Fibroblast of villous mesenchyme (primary cell): Measurements from ENCODE around the gene UBE2N. TPM values are rescaled to one million over a fixed set of nuclear protein-coding genes. Genes with fewer than 3 reads are reported as not detected.

ENCODE experiments used
- DNase-seq: peaks from one replicate; pipeline ENCODE4 v3.0.0-alpha.2; 2010; ENCODE audit warnings: low read depth
- H3K4me3 ChIP-seq: 2 replicates; pipeline ENCODE4 v1.5.1; 2011; ENCODE audit warnings: low read depth, mild to moderate bottlenecking, low read length
- small RNA-seq: library from RNA; depleted of rRNA; stranded (forward); fragments of <200 nt; gene quantifications from one replicate; pipeline ENCODE3, GENCODE V24; 2012
- total RNA-seq: library from RNA; depleted of rRNA; stranded (reverse); fragments of >200 nt; gene quantifications from 2 replicates; pipeline ENCODE4 v1.2.3, GENCODE V29; 2012
- TF ChIP-seq, protein P1 (sequence below): IDR thresholded peaks from 2 replicates; pipeline ENCODE4 v1.5.1; 2012; ENCODE audit warnings: low read depth, mild to moderate bottlenecking, low read length; ENCODE audit not compliant: insufficient read depth

The UBE2N gene
- total RNA-seq, 1 donor = 104 TPM

DNA sequence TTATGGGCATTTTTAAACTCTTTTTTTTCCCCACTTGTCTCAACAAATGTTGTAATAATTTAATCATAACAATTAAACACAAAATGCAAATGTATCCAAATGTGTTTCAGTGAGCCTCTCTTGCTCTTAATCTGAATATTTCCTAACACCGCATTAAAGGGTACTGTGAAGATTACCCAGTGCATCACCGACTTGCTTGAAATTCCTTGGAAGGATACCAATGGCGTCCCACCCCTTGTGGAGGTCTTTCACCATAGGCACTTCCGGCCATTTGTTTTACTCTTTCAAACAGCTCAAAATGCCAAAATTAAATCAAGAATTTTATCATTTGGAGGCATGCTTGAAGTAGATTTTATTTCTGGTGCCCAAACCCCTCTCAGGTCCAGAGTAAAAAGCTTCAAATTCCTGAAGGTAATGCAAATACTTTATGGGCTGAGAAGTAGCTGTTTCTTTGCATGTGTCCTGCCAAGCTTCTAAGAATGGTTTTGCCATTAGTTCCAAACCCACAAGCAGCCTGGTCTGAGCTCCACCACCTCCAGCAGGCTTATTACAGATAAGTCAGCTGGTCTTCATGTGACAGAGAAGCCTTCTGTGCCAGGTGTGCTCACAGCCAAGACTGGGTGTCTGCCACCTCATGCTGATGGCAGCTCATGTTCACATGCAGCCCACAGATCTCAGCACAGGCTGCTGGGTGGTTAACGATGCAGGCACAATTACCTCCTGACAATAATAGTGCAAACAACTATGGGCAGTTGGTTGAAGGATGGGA lies 80.4 kb downstream of the UBE2N start:
- peak; percentile 18 for DNase-seq

GRCh38 chr12:93360688-93361087 lies 81.1 kb downstream of the UBE2N start:
- no peak for DNase-seq
- TF ChIP-seq, protein P1, sequence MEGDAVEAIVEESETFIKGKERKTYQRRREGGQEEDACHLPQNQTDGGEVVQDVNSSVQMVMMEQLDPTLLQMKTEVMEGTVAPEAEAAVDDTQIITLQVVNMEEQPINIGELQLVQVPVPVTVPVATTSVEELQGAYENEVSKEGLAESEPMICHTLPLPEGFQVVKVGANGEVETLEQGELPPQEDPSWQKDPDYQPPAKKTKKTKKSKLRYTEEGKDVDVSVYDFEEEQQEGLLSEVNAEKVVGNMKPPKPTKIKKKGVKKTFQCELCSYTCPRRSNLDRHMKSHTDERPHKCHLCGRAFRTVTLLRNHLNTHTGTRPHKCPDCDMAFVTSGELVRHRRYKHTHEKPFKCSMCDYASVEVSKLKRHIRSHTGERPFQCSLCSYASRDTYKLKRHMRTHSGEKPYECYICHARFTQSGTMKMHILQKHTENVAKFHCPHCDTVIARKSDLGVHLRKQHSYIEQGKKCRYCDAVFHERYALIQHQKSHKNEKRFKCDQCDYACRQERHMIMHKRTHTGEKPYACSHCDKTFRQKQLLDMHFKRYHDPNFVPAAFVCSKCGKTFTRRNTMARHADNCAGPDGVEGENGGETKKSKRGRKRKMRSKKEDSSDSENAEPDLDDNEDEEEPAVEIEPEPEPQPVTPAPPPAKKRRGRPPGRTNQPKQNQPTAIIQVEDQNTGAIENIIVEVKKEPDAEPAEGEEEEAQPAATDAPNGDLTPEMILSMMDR = no peak
- H3K4me3 ChIP-seq = no peak overlapping the region

More for the DNA sequence above, 80.4 kb downstream of the UBE2N start:
- no peak overlapping the region for H3K4me3 ChIP-seq
- TF ChIP-seq, protein P1 = no peak

DNA sequence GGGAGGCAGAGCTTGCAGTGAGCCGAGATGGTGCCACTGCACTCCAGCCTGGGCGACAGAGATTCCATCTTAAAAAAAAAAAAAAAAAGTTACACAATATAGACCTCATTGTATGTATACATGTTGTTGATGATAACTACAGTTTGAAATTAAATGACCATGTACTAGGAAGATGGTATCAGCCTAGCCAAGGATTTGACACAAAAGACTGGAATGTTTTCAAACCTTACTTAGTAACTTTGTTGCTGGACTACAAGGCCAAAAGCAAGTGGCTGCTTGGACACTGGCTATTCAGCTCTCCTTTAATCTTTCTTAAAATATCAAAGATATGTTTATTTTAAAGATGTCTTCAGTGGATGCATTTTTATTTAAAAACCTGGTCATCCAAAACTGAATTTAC lies 82.9 kb downstream of the UBE2N start:
- DNase-seq = no peak
- TF ChIP-seq, protein P1 = no peak
- H3K4me3 ChIP-seq = no peak overlapping the region

DNA sequence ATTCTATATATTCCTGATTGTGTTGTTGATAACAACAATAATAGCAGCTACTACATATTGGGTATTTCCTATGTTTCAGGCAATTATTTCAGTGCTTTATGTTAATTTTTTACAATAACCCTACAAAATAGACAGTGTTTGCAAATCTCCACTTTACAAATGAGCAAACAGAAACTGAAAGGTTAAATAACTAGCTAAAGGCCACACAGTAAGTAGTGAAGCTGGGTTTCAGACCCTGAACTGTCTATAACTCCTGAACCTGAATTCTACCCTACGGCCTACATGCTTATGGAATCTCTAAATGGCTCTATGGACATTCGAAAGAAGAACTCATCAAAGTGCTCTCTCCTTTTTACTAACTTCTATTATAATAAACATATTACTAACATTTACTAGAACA lies 83.7 kb downstream of the UBE2N start:
- TF ChIP-seq, protein P1 = no peak
- H3K4me3 ChIP-seq = no peak overlapping the region
- no peak for DNase-seq

DNA sequence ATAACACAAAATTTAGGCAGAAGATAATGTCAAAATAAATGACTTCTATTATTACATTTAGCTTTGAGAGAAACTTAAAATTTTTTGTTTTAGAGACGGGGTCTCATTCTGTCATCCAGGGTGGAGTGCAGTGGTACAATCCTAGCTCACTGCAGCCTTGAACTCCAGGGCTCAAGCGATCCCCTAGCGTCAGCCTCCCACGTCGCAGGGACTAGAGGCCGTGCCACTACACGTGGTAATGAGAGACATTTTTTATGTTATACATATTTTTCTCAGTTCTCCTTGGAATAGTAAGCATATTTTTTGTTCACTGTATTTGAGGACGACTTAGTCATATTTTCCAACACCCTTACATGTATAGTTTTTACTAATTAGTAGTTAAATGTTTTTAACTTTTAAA lies 85.5 kb downstream of the UBE2N start:
- H3K4me3 ChIP-seq = no peak overlapping the region
- no peak for DNase-seq
- TF ChIP-seq, protein P1 = no peak

Small RNA genes lying within 50 kb of the gene (small RNA-seq; reads per million reads assigned to genes)
- gene RF00019 = not detected

Other genes starting within 250 kb of the UBE2N start
- gene NUDT4, start 64.0 kb downstream of the UBE2N start, total RNA-seq = 61.3 and 80.2 TPM in 2 replicates
- 29.3 and 57.0 TPM in 2 replicates for gene MRPL42, start 25.6 kb upstream of the UBE2N start, total RNA-seq
- 37.6 and 45.1 TPM in 2 replicates for gene SOCS2, start 130.7 kb upstream of the UBE2N start, total RNA-seq
- 11.0 and 12.5 TPM in 2 replicates for gene CRADD, start 235.4 kb upstream of the UBE2N start, total RNA-seq